Neuronal stem cell (in vitro differentiated cells): ENCODE results near the gene TRIM62.

Experiments
- DNase-seq: peaks from one replicate; pipeline ENCODE4 v3.0.0-alpha.2; 2013; ENCODE audit warnings: low spot score
- H2AFZ ChIP-seq: one replicate; pipeline ENCODE4 v1.6.1; 2013; ENCODE audit warnings: mild to moderate bottlenecking, low read length, inconsistent platforms
- H2AK5ac ChIP-seq: 2 replicates; pipeline ENCODE4 v1.6.1; 2013; ENCODE audit warnings: low read depth, mild to moderate bottlenecking, inconsistent platforms, low read length, moderate library complexity, mixed read lengths
- H2BK120ac ChIP-seq: 2 replicates; pipeline ENCODE4 v1.6.1; 2013; ENCODE audit warnings: low read depth, mild to moderate bottlenecking, inconsistent platforms, low read length, moderate library complexity, mixed read lengths
- H2BK12ac ChIP-seq: one replicate; pipeline ENCODE4 v1.6.1; 2013; ENCODE audit warnings: low read length, inconsistent platforms
- H2BK15ac ChIP-seq: 2 replicates; pipeline ENCODE4 v1.6.1; 2013; ENCODE audit warnings: mild to moderate bottlenecking, low read length, inconsistent platforms, mixed read lengths
- H2BK5ac ChIP-seq: one replicate; pipeline ENCODE4 v1.6.1; 2013; ENCODE audit warnings: inconsistent platforms, mild to moderate bottlenecking, low read length, moderate library complexity
- H3K14ac ChIP-seq: one replicate; pipeline ENCODE4 v1.6.1; 2013; ENCODE audit warnings: low read length, inconsistent platforms
- H3K18ac ChIP-seq: 2 replicates; pipeline ENCODE4 v1.6.1; 2013; ENCODE audit warnings: low read length, inconsistent platforms
- H3K23ac ChIP-seq: 2 replicates; pipeline ENCODE4 v1.6.1; 2013; ENCODE audit warnings: low read depth, mild to moderate bottlenecking, mixed read lengths, low read length, inconsistent platforms; ENCODE audit not compliant: poor library complexity
- H3K27ac ChIP-seq: replicated peaks from 3 replicates; pipeline ENCODE4 v1.5.1; 2013; ENCODE audit warnings: low read length, inconsistent platforms
- H3K27me3 ChIP-seq, 3 experiments: 2 replicates each; pipeline ENCODE4 v1.6.1; 2013; ENCODE audit warnings: low read length in 3 of 3, mild to moderate bottlenecking in 2 of 3, inconsistent platforms in 1 of 3, low read depth in 1 of 3, mixed read lengths in 1 of 3, moderate library complexity in 1 of 3; ENCODE audit not compliant: control insufficient read depth in 3 of 3, insufficient read depth in 3 of 3
- H3K36me3 ChIP-seq, 2 donors: replicated peaks in 1 of 2; 2 replicates each; pipeline ENCODE4 v1.6.1; 2013; ENCODE audit warnings: low read length in 2 of 2; ENCODE audit not compliant: control insufficient read depth in 2 of 2, insufficient read depth in 2 of 2
- H3K4ac ChIP-seq: 2 replicates; pipeline ENCODE4 v1.6.1; 2013; ENCODE audit warnings: inconsistent platforms, mild to moderate bottlenecking, low read length, moderate library complexity
- H3K4me1 ChIP-seq, 2 donors: 1 replicate in 1 of 2; 2 replicates in 1 of 2; pipeline ENCODE4 v1.6.1; 2013; ENCODE audit warnings: low read length in 2 of 2, low read depth in 1 of 2; ENCODE audit not compliant: control insufficient read depth in 2 of 2, insufficient read depth in 1 of 2
- H3K4me2 ChIP-seq: one replicate; pipeline ENCODE4 v1.6.1; 2013; ENCODE audit warnings: mild to moderate bottlenecking, low read length, inconsistent platforms; ENCODE audit not compliant: insufficient read depth, poor library complexity, severe bottlenecking
- H3K4me3 ChIP-seq, 2 donors: 2 replicates each; pipeline ENCODE4 v1.5.1; 2013; ENCODE audit warnings: low read length in 2 of 2, mild to moderate bottlenecking in 2 of 2, inconsistent platforms in 1 of 2, moderate library complexity in 1 of 2
- H3K79me1 ChIP-seq: one replicate; pipeline ENCODE4 v1.6.1; 2013; ENCODE audit warnings: low read depth, mild to moderate bottlenecking, inconsistent platforms, low read length, moderate library complexity
- H3K9ac ChIP-seq: one replicate; pipeline ENCODE4 v1.6.1; 2013; ENCODE audit warnings: mild to moderate bottlenecking, low read depth, low read length, inconsistent platforms; ENCODE audit not compliant: poor library complexity
- H3K9me3 ChIP-seq, 2 donors: replicated peaks in 1 of 2; 2 replicates each; pipeline versions ENCODE3 to v1.6.1; 2013; ENCODE audit warnings: low read length in 2 of 2, mild to moderate bottlenecking in 2 of 2, inconsistent platforms in 1 of 2, low read depth in 1 of 2, mixed read lengths in 1 of 2, moderate library complexity in 1 of 2; ENCODE audit not compliant: control insufficient read depth in 2 of 2, insufficient read depth in 1 of 2
- H4K8ac ChIP-seq: one replicate; pipeline ENCODE4 v1.6.1; 2013; ENCODE audit warnings: low read depth, mild to moderate bottlenecking, inconsistent platforms, low read length, moderate library complexity
- H4K91ac ChIP-seq: one replicate; pipeline ENCODE4 v1.6.1; 2013; ENCODE audit warnings: low read length, low read depth, mild to moderate bottlenecking, inconsistent platforms; ENCODE audit not compliant: poor library complexity
- WGBS, 2 donors: extraction: QIAGEN DNeasy Blood & Tissue Kit; methylation state at CpG; one replicate each; pipeline ENCODE4 v1.1.7; 2013; ENCODE audit warnings: missing lambda C conversion rate in 2 of 2, mixed read lengths in 1 of 2; ENCODE audit not compliant: insufficient read length in 2 of 2, insufficient replicate concordance in 1 of 2; ENCODE audit errors: extremely low coverage in 2 of 2; 5-methylcytosine and 5-hydroxymethylcytosine counted together

TRIM62 gene

GRCh38 chr1:33121728-33122127, 60.1 kb downstream of the TRIM62 start:
- no peaks in the 10 kb centered on the region for H3K9me3 ChIP-seq
- WGBS, 2 donors, result no CpG with 5 or more reads among the region's 5 CpGs
- no peak overlapping the region for H2AFZ ChIP-seq
- no peak overlapping the region for H3K23ac ChIP-seq
- no peak overlapping the region for H3K9ac ChIP-seq
- no peak overlapping the region for H4K8ac ChIP-seq
- H3K4me3 ChIP-seq, result no peak overlapping the region
- peaks cover 0 to 6% of the 10 kb centered on the region in 2 donors for H3K4me1 ChIP-seq
- H3K27ac ChIP-seq, result no peak overlapping the region
- H2BK5ac ChIP-seq, result no peak overlapping the region
- H2BK15ac ChIP-seq, result no peak overlapping the region
- no peak overlapping the region for H3K18ac ChIP-seq
- no peak overlapping the region for H3K4me2 ChIP-seq
- DNase-seq, result no peak
- H2AK5ac ChIP-seq, result no peak overlapping the region
- no peaks in the 10 kb centered on the region for H3K36me3 ChIP-seq
- H3K79me1 ChIP-seq, result no peaks in the 10 kb centered on the region
- no peak overlapping the region for H2BK120ac ChIP-seq
- no peak overlapping the region for H3K4ac ChIP-seq
- peaks cover 0 to 2% (median 0%) of the 10 kb centered on the region in 3 experiments for H3K27me3 ChIP-seq
- H3K14ac ChIP-seq, result no peak overlapping the region
- no peak overlapping the region for H2BK12ac ChIP-seq
- H4K91ac ChIP-seq, result no peak overlapping the region

GRCh38 chr1:33120436-33121231, 61.2 kb downstream of the TRIM62 start:
- H3K9ac ChIP-seq, result no peak overlapping the region
- H2BK120ac ChIP-seq, result no peak overlapping the region
- H2BK5ac ChIP-seq, result no peak overlapping the region
- H3K79me1 ChIP-seq, result no peaks in the 10 kb centered on the region
- no peak overlapping the region for H4K91ac ChIP-seq
- H3K4me2 ChIP-seq, result no peak overlapping the region
- H3K4me1 ChIP-seq, result peaks cover 0 to 3% of the 10 kb centered on the region in 2 donors
- peaks cover 0 to 2% (median 0%) of the 10 kb centered on the region in 3 experiments for H3K27me3 ChIP-seq
- no peaks in the 10 kb centered on the region for H3K36me3 ChIP-seq
- H3K9me3 ChIP-seq, result no peaks in the 10 kb centered on the region
- no peak overlapping the region for H2BK12ac ChIP-seq
- H2AFZ ChIP-seq, result no peak overlapping the region
- peak overlapping the region in 1 of 2 donors; percentile 57 for H3K4me3 ChIP-seq
- peak overlapping the region; percentile 58 for H2AK5ac ChIP-seq
- no peak overlapping the region for H2BK15ac ChIP-seq
- H3K18ac ChIP-seq, result no peak overlapping the region
- H4K8ac ChIP-seq, result no peak overlapping the region
- no peak overlapping the region for H3K27ac ChIP-seq
- H3K14ac ChIP-seq, result no peak overlapping the region
- no CpG with 5 or more reads among the region's 8 CpGs for WGBS, 2 donors
- H3K23ac ChIP-seq, result no peak overlapping the region
- DNase-seq, result no peak
- H3K4ac ChIP-seq, result no peak overlapping the region

- Histone ChIP-seq H3K18ac (no peak overlapping the region), H3K9ac (peak overlapping the region; percentile 25), H3K9me3 (no peaks in the 10 kb centered on the region), H3K4me1 (peaks cover 0 to 3% of the 10 kb centered on the region in 2 donors), H2BK15ac (no peak overlapping the region), H3K14ac (no peak overlapping the region), H3K4ac (no peak overlapping the region), H2AFZ (no peak overlapping the region), H4K91ac (no peak overlapping the region), H2BK12ac (no peak overlapping the region), H4K8ac (no peak overlapping the region), H3K23ac (peak overlapping the region; percentile 53), H3K27ac (no peak overlapping the region), H3K4me3 (no peak overlapping the region), H2BK120ac (peak overlapping the region; percentile 16), H3K4me2 (no peak overlapping the region), H3K36me3 (no peaks in the 10 kb centered on the region), H3K27me3 (peaks cover 0 to 2% (median 0%) of the 10 kb centered on the region in 3 experiments), H2AK5ac (peak overlapping the region; percentile 58), H2BK5ac (no peak overlapping the region), H3K79me1 (no peaks in the 10 kb centered on the region)
- DNase-seq, result no peak
- no CpG with 5 or more reads among the region's 16 CpGs for WGBS, 2 donors
Measured at GRCh38 chr1:33119532-33120217, 62.2 kb downstream of the TRIM62 start.

DNA sequence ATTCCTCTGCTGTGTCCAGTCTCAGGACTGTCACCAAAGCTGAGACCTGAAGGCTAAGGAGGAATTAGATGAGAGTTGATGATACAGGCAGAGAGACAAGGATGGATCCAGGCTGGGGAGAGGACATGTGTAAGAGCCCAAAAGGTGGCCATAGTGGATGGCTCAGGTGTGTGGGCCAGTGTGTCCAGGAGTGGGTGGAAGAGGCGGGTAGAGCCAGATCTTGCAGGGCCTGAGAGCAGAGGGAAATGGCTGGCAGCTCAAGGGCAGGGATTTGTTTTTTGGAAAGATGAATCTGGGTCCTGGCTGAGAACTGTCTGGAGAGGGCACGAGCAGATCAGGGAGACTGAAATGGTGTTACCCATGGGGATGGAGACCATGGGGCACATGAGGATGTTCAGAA, 62.8 kb downstream of the TRIM62 start:
- Histone ChIP-seq H2BK12ac (no peak overlapping the region), H3K4me3 (no peak overlapping the region), H3K27ac (no peak overlapping the region), H3K36me3 (no peaks in the 10 kb centered on the region), H3K14ac (no peak overlapping the region), H2BK120ac (no peak overlapping the region), H3K79me1 (no peaks in the 10 kb centered on the region), H3K4me2 (no peak overlapping the region), H4K8ac (no peak overlapping the region), H3K27me3 (peaks cover 0 to 2% (median 0%) of the 10 kb centered on the region in 3 experiments), H3K23ac (no peak overlapping the region), H2AK5ac (no peak overlapping the region), H3K9me3 (no peaks in the 10 kb centered on the region), H2BK5ac (no peak overlapping the region), H2AFZ (no peak overlapping the region), H2BK15ac (no peak overlapping the region), H3K18ac (no peak overlapping the region), H3K4me1 (peaks cover 0 to 3% of the 10 kb centered on the region in 2 donors), H3K9ac (no peak overlapping the region), H3K4ac (no peak overlapping the region), H4K91ac (no peak overlapping the region)
- no CpG with 5 or more reads among the region's 2 CpGs for WGBS, 2 donors
- no peak for DNase-seq
